ENCODE measurements around the gene KLHL35. TPM values are rescaled to one million over a fixed set of nuclear protein-coding genes. Genes with fewer than 3 reads are reported as not detected.
A peak's percentile ranks its signal among the peaks of the same experiment; 100 is the strongest.
"Not testable (repeated sequence)": the region's sequence is repeated elsewhere in the genome, so short reads cannot be mapped to it uniquely, and the experiment has no call there.

The KLHL35 gene
- total RNA-seq, 1 donor from 2014 or later, result 0.77 TPM

- Histone ChIP-seq H3K9me3 (ENCODE audit: insufficient read depth, low read depth, low read length) (no peaks in the 10 kb centered on the region), H3K36me3 (ENCODE audit: insufficient read depth, low read length) (no peaks in the 10 kb centered on the region), H4K20me1 (ENCODE audit: insufficient read depth, low read length) (no peaks in the 10 kb centered on the region), H3K27me3 (ENCODE audit: insufficient read depth, low read length) (no peaks in the 10 kb centered on the region), H3K4me3 (ENCODE audit: insufficient read depth, low read depth, low read length) (no peak overlapping the region), H3K79me2 (ENCODE audit: insufficient read depth, low read length) (no peaks in the 10 kb centered on the region), H3K27ac (ENCODE audit: low read depth, low read length) (no peak overlapping the region), H3K4me2 (ENCODE audit: low read length) (no peak overlapping the region), H2AFZ (ENCODE audit: low read depth, low read length) (no peak overlapping the region), H3K9ac (ENCODE audit: low read length) (no peak overlapping the region), H3K4me1 (ENCODE audit: insufficient read depth, low read length) (no peaks in the 10 kb centered on the region)
- H3K4me3 Mint-ChIP-seq (ENCODE audit: unreplicated experiment), result peak overlapping the region; percentile 15
- FAIRE-seq, result no peak
- H3K4me1 Mint-ChIP-seq (ENCODE audit: low read depth, unreplicated experiment), result peaks cover 10% of the 10 kb centered on the region
- H3K27ac Mint-ChIP-seq (ENCODE audit: unreplicated experiment), result peak overlapping the region; percentile 83
- no peak for DNase-seq (ENCODE audit: low read depth)
- H3K36me3 Mint-ChIP-seq (ENCODE audit: low read depth, unreplicated experiment), result no peaks in the 10 kb centered on the region
- H3K9me3 Mint-ChIP-seq (ENCODE audit: unreplicated experiment), result no peaks in the 10 kb centered on the region
- H3K27me3 Mint-ChIP-seq (ENCODE audit: low read depth, unreplicated experiment), result peaks cover 4% of the 10 kb centered on the region
- TF ChIP-seq EZH2 (IDR thresholded peaks at IDR 0.05; ENCODE audit: insufficient read depth, low read length), result no peak
- no peak for TF ChIP-seq CTCF (IDR thresholded peaks at IDR 0.05; ENCODE audit: insufficient read depth, low read depth, low read length)
Observed at GRCh38 chr11:75380716-75381420, 52.1 kb downstream of the KLHL35 start.

GRCh38 chr11:75380245-75380644, 52.8 kb downstream of the KLHL35 start:
- Histone ChIP-seq H3K9me3 (ENCODE audit: insufficient read depth, low read depth, low read length) (no peaks in the 10 kb centered on the region), H4K20me1 (ENCODE audit: insufficient read depth, low read length) (no peaks in the 10 kb centered on the region), H3K4me1 (ENCODE audit: insufficient read depth, low read length) (no peaks in the 10 kb centered on the region), H3K36me3 (ENCODE audit: insufficient read depth, low read length) (no peaks in the 10 kb centered on the region), H3K27ac (ENCODE audit: low read depth, low read length) (no peak overlapping the region), H3K27me3 (ENCODE audit: insufficient read depth, low read length) (no peaks in the 10 kb centered on the region), H3K4me2 (ENCODE audit: low read length) (no peak overlapping the region), H3K9ac (ENCODE audit: low read length) (no peak overlapping the region), H3K79me2 (ENCODE audit: insufficient read depth, low read length) (no peaks in the 10 kb centered on the region), H2AFZ (ENCODE audit: low read depth, low read length) (no peak overlapping the region), H3K4me3 (ENCODE audit: insufficient read depth, low read depth, low read length) (no peak overlapping the region)
- DNase-seq (ENCODE audit: low read depth) (no peak), FAIRE-seq (no peak)
- Mint-ChIP-seq H3K27ac (ENCODE audit: unreplicated experiment) (peak overlapping the region; percentile 83), H3K27me3 (ENCODE audit: low read depth, unreplicated experiment) (peaks cover 10% of the 10 kb centered on the region), H3K4me1 (ENCODE audit: low read depth, unreplicated experiment) (peaks cover 10% of the 10 kb centered on the region), H3K4me3 (ENCODE audit: unreplicated experiment) (no peak overlapping the region), H3K36me3 (ENCODE audit: low read depth, unreplicated experiment) (no peaks in the 10 kb centered on the region), H3K9me3 (ENCODE audit: unreplicated experiment) (no peaks in the 10 kb centered on the region)
- TF ChIP-seq CTCF (IDR thresholded peaks at IDR 0.05; ENCODE audit: insufficient read depth, low read depth, low read length) (no peak), EZH2 (IDR thresholded peaks at IDR 0.05; ENCODE audit: insufficient read depth, low read length) (no peak)

GRCh38 chr11:75378776-75379175, 54.2 kb downstream of the KLHL35 start:
- not testable (repeated sequence) for H3K4me3 ChIP-seq (ENCODE audit: insufficient read depth, low read depth, low read length); H3K79me2 ChIP-seq (ENCODE audit: insufficient read depth, low read length); H4K20me1 ChIP-seq (ENCODE audit: insufficient read depth, low read length); H3K4me1 Mint-ChIP-seq (ENCODE audit: low read depth, unreplicated experiment); H3K9me3 ChIP-seq (ENCODE audit: insufficient read depth, low read depth, low read length); H3K4me1 ChIP-seq (ENCODE audit: insufficient read depth, low read length); H3K4me3 Mint-ChIP-seq (ENCODE audit: unreplicated experiment); H3K27ac ChIP-seq (ENCODE audit: low read depth, low read length); DNase-seq (ENCODE audit: low read depth); H3K9ac ChIP-seq (ENCODE audit: low read length); H2AFZ ChIP-seq (ENCODE audit: low read depth, low read length); H3K36me3 ChIP-seq (ENCODE audit: insufficient read depth, low read length); H3K4me2 ChIP-seq (ENCODE audit: low read length); FAIRE-seq; H3K27ac Mint-ChIP-seq (ENCODE audit: unreplicated experiment); H3K36me3 Mint-ChIP-seq (ENCODE audit: low read depth, unreplicated experiment); H3K9me3 Mint-ChIP-seq (ENCODE audit: unreplicated experiment); H3K27me3 ChIP-seq (ENCODE audit: insufficient read depth, low read length)
- peaks cover 13% of the 10 kb centered on the region for H3K27me3 Mint-ChIP-seq (ENCODE audit: low read depth, unreplicated experiment)

All from astrocyte (in vitro differentiated cells and primary cell).